Adipocyte (in vitro differentiated cells): ENCODE data around the gene FGF14.

Experiments
- DNase-seq: peaks from one replicate; pipeline ENCODE4 v3.0.0-alpha.2; 2015; ENCODE audit warnings: low read depth
- H3K27me3 ChIP-seq: replicated peaks from 2 replicates; pipeline ENCODE4 v1.7.0; 2013; ENCODE audit warnings: mild to moderate bottlenecking, low read length, moderate library complexity; ENCODE audit not compliant: control insufficient read depth, insufficient read depth
- H3K36me3 ChIP-seq: 2 replicates; pipeline ENCODE4 v1.7.0; 2013; ENCODE audit warnings: low read length, mild to moderate bottlenecking, moderate library complexity; ENCODE audit not compliant: control insufficient read depth, insufficient read depth, severe bottlenecking
- H3K4me1 ChIP-seq: 2 replicates; pipeline ENCODE4 v1.7.0; 2013; ENCODE audit warnings: mild to moderate bottlenecking, low read length, moderate library complexity; ENCODE audit not compliant: control insufficient read depth, insufficient read depth
- H3K4me3 ChIP-seq: 2 replicates; pipeline ENCODE4 v1.7.0; 2013; ENCODE audit warnings: mild to moderate bottlenecking, low read length, moderate library complexity
- H3K9ac ChIP-seq: 2 replicates; pipeline ENCODE4 v1.7.0; 2013; ENCODE audit warnings: mild to moderate bottlenecking, low read length, moderate library complexity
- H3K9me3 ChIP-seq: 2 replicates; pipeline ENCODE4 v1.7.0; 2013; ENCODE audit warnings: mild to moderate bottlenecking, low read length, moderate library complexity; ENCODE audit not compliant: control insufficient read depth

FGF14 gene

DNA sequence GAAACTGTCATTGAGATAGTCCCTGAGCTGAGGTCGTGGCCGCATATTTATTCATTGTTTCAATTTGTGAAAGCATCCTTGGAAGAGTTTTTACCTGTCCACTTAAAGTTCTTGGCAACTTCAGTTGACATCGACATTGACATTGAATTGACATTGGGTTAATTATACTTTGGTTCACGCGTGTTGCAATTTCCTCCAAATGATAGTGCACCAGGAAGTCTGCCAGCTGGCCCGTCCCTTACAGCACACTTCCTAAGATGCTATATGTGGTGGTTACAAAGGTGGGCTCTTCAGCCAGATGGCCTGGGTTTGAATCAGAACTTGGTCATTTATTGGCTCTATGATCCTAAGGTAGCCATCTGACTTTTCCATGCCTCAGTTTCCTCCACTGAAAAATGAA, 176.0 kb downstream of the FGF14 start:
- Histone ChIP-seq H3K27me3 (no peaks in the 10 kb centered on the region), H3K4me3 (no peak overlapping the region), H3K36me3 (no peaks in the 10 kb centered on the region), H3K4me1 (no peaks in the 10 kb centered on the region), H3K9ac (no peak overlapping the region), H3K9me3 (no peaks in the 10 kb centered on the region)
- DNase-seq = no peak

DNA sequence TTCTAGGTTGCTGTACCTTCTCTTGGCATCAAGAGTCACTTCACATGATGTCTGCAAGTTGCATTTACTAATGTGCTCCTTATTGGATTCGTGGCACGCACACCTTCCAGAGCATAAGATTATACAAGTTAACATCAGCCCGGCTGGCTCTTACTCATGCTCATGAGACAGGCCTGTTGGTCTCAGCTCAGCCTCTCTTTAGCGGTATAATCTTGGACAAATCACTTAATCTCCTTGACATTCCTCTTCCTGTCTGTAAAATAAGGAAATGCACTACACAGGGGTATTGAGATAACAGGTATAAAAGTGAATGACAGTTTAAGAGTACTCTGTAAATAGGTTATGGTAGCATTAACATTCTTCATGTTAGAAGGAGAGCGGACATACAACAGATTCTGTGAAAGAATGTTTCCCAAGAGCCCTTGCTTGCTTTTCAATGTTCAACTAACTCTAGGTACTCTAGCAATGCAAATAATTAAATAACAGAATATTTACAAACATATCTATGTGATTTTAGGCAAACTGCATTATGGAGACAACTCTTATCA, 181.1 kb downstream of the FGF14 start:
- H3K9me3 ChIP-seq = no peaks in the 10 kb centered on the region
- H3K4me3 ChIP-seq = no peak overlapping the region
- H3K27me3 ChIP-seq = no peaks in the 10 kb centered on the region
- H3K4me1 ChIP-seq = no peaks in the 10 kb centered on the region
- DNase-seq = no peak
- no peaks in the 10 kb centered on the region for H3K36me3 ChIP-seq
- H3K9ac ChIP-seq = no peak overlapping the region

DNA sequence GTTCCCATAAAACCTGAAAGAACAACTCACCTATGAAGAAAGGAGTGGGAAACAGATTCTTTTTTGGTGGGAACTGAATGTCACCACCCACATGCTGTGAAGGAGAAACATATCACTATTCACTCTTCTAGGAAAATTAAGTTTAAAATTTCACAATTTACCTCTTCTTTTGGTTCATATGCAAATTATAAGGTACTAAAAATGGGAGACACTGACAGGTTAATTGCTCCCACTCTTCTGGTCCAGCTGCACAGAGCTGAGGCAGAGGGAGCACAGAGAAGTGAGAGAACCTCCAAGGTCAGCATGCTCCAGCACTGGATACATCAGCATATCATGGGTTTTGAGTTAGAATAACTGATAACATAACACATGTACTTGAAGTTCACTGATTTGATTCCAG, 186.9 kb downstream of the FGF14 start:
- Histone ChIP-seq H3K27me3 (no peaks in the 10 kb centered on the region), H3K36me3 (no peaks in the 10 kb centered on the region), H3K4me3 (no peak overlapping the region), H3K9ac (no peak overlapping the region), H3K9me3 (no peaks in the 10 kb centered on the region), H3K4me1 (no peaks in the 10 kb centered on the region)
- DNase-seq = no peak

DNA sequence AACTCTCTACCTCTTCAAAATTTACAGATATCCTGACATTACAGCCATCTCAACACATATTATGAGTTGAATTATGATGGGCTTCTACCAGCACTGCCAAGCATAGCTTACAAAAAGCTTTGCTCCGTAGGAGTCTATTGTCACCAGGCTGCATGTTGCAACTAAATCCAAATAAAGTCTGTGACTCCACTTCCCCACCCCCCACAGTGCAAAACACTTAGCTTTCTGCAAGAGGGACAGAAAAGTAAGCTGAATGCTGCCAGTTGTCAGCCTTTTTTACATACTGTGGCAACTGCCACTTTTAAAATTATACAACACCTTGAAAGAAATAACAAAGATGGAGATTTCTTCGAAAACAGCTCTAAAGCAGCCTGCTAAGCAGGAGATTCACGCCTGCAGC, 189.1 kb downstream of the FGF14 start:
- Histone ChIP-seq H3K4me3 (no peak overlapping the region), H3K4me1 (no peaks in the 10 kb centered on the region)
- DNase-seq = no peak

DNA sequence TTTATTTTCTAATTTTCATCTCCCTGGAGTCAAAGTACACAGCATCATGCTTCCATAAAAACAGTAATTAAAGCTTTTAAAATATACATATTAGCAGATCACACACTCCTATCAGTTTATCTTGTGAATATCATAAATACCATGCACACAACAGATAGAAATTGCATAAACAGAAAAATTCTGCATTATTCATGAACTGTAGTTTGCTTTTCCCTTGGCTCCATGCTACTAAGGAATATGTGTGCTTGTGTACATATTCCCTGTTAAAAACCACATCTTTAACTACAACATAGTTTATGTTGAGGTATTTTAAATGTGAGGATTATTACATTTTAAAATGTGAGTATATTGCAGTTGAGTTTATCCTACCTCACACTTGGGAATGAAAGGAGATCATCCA, 193.5 kb downstream of the FGF14 start:
- DNase-seq = no peak
- no peaks in the 10 kb centered on the region for H3K9me3 ChIP-seq
- H3K9ac ChIP-seq = no peak overlapping the region
- H3K4me3 ChIP-seq = no peak overlapping the region
- no peaks in the 10 kb centered on the region for H3K36me3 ChIP-seq
- H3K27me3 ChIP-seq = no peaks in the 10 kb centered on the region
- no peaks in the 10 kb centered on the region for H3K4me1 ChIP-seq

More for the DNA sequence above, 189.1 kb downstream of the FGF14 start:
- H3K27me3 ChIP-seq = no peaks in the 10 kb centered on the region
- no peaks in the 10 kb centered on the region for H3K9me3 ChIP-seq
- H3K36me3 ChIP-seq = no peaks in the 10 kb centered on the region
- H3K9ac ChIP-seq = no peak overlapping the region

DNA sequence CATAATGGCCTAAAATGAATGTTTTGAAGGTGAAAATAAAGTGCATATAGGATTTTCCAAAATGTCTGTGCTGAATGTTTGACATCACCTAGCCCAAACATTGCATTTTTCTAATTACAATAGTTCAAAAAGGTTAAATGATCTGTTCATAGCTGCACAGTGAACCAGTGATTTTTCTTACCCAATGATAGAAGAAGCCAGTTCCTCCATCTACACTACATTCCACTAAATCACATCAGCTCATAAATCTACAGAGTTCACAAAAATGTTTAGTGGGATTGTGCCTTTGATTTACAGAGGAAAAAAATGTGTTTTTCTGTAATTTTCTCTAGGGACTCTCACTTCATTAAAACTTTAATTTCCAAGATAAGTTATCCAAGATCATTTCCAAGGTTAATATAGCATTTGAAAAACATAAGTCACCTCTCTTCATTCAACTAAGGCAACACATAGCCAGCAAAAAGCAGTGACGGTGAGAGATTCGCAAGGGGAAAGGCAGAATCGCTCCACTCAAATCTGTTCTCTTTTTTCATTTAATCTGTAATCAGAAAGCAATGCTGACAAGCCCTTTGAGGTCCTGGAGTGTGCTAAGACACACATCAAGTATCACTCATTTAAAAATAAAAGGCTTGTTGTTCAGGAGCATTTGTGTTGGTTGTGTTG, 194.0 kb downstream of the FGF14 start:
- DNase-seq = no peak
- H3K4me3 ChIP-seq = no peak overlapping the region
- H3K9me3 ChIP-seq = no peaks in the 10 kb centered on the region

DNA sequence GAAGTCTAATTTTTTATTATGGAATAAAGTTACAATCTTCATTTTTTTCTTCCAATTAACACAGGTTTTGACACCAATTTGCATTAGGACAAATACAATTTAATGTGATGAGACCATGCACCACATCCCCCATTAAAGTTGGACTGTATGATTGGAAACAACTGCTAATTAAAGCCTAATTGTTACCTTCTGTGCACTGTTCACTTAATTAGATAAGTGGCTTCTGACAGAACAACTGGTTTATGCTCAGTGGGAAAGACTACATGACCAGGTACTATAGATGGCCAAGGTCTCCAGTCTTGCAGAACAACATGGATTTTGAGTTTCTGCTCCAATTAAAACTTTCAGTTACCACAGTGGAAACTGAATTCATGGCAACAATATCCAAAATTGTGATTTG, 198.1 kb downstream of the FGF14 start:
- no peak overlapping the region for H3K9ac ChIP-seq
- H3K4me1 ChIP-seq = peaks cover 8% of the 10 kb centered on the region
- H3K4me3 ChIP-seq = no peak overlapping the region
- no peak for DNase-seq
- H3K9me3 ChIP-seq = no peaks in the 10 kb centered on the region
- no peaks in the 10 kb centered on the region for H3K36me3 ChIP-seq
- H3K27me3 ChIP-seq = no peaks in the 10 kb centered on the region

More for the DNA sequence above, 194.0 kb downstream of the FGF14 start:
- Histone ChIP-seq H3K36me3 (no peaks in the 10 kb centered on the region), H3K9ac (no peak overlapping the region), H3K4me1 (no peaks in the 10 kb centered on the region), H3K27me3 (no peaks in the 10 kb centered on the region)

DNA sequence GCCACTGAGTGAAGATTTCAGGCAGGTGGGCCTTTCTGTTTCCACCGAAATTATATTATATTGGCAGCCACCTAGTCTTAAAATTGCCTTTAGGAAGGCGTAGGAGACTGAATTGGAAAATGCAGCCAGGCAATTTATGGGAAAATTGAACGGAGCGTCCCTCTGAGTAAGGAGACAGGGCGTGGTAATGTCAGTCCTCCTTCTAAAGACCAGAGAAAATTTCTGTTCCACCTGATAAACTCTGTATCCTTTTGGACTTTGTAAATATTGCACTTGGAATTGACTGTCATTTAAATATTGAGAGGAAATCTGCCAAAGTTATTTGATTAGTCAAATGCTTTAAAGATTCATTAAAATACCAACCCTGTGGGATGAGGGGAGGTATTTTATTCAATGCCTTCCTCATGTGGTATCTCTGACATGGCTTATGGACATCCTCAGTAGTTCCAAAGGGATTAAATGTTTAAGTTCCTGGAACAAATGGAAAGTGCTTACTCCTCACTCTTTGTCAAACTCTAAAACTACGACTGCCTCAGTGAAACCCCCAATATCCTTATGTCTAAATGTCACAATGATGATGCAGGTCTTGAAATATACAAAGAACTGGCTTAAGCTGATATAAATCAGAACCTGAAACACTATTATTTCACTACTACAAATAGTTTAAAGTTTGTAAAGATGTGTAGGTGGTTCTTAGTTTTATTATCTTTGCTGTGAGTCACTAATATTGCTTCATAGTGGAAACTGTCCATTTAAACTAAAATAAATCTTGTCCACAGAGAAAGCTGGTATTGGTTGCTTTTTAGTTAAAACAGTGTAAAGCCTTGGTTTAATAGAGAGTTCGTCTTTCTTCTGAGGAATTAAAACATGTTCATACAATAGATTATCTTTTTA, 203.2 kb downstream of the FGF14 start:
- Histone ChIP-seq H3K27me3 (no peaks in the 10 kb centered on the region), H3K9me3 (no peaks in the 10 kb centered on the region), H3K36me3 (no peaks in the 10 kb centered on the region), H3K4me3 (peak overlapping the region; percentile 0), H3K9ac (no peak overlapping the region), H3K4me1 (peaks cover 28% of the 10 kb centered on the region)
- peak; percentile 8 for DNase-seq

DNA sequence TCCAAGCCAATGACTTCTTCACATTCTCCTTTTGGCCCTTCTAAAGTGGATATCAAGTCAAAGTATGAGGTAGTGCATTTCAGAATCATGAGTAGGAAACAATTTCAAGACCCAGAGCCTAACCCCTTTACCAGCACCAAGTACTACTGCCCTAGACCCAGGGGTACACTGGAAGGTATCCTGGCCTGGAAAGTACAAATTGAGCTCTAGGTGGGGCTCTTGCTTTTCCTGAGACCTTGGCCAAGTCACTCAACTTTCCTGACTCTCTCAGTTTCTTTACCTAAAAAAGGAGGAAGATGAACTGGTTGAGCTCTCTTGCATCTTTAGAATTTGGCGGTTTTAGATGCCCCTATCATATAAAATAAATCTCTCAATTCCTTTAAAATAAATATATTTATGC, 204.7 kb downstream of the FGF14 start:
- H3K9ac ChIP-seq = no peak overlapping the region
- DNase-seq = no peak
- no peak overlapping the region for H3K4me3 ChIP-seq
- no peaks in the 10 kb centered on the region for H3K36me3 ChIP-seq
- no peaks in the 10 kb centered on the region for H3K27me3 ChIP-seq
- H3K4me1 ChIP-seq = peaks cover 33% of the 10 kb centered on the region
- H3K9me3 ChIP-seq = no peaks in the 10 kb centered on the region

DNA sequence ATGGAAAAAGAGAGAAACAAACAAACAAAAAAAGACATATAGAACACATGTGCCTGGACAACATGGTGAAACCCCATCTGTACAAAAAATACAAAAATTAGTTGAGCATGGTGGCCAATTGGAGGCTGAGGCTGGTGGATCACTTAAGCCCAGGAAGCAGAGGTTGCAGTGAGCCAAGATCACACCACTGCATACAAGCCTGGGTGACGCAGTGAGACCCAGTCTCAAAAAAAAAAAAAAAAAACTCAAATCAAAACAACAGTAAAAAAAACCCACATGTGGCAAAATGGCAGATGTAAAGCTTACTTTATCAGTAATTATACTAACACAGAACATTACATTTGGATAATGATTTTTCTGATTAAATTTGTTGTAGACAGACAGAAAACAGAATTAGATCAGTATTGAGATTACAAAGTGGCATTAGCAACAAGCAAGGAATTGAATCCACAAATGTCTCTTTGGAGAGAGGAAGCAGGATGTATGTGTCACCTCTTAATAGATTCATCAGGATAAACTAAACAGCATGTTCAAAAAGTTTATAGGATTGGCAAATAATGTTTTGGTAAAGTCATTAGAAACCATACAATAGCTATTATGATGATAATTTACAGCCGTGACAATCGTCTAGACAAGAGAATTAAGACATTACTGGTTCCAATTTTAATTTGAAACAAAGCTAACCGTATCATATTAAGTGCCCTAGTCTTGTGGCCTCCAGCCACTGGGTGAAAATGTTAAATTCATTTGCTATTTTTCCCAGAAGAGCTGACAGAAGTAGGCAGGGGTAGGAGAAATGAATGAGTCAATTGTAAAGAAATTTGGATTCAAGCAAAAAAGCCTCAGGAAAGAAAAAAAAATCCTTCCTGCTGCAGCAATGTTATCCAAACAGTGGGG, 206.0 kb downstream of the FGF14 start:
- H3K27me3 ChIP-seq = no peaks in the 10 kb centered on the region
- peak overlapping the region; percentile 34 for H3K4me3 ChIP-seq
- DNase-seq = no peak

DNA sequence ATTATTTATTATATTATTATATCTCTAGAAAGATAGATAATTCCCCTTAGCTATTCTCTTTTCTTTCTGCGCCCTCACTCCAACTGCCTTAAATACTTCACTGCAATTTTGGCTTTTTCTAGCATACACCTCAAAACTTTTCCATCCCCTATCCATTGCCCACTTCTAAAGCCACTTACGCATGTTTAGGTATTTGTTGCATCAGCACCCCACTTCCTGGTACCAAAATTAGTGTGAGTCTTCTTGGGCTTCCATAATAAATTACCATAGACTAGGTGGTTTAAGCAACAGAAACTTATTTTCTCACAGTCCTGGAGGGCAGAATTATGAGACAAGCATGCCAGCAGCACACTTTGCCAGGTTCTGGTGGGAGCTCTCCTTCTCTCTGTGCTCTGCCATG, 209.0 kb downstream of the FGF14 start:
- Histone ChIP-seq H3K27me3 (no peaks in the 10 kb centered on the region), H3K9ac (no peak overlapping the region), H3K4me1 (peaks cover 28% of the 10 kb centered on the region), H3K36me3 (no peaks in the 10 kb centered on the region), H3K9me3 (peaks cover 4% of the 10 kb centered on the region), H3K4me3 (no peak overlapping the region)
- DNase-seq = no peak

More for the DNA sequence above, 206.0 kb downstream of the FGF14 start:
- Histone ChIP-seq H3K9me3 (no peaks in the 10 kb centered on the region), H3K9ac (no peak overlapping the region), H3K4me1 (peaks cover 44% of the 10 kb centered on the region), H3K36me3 (no peaks in the 10 kb centered on the region)
